Gastroesophageal sphincter (tissue), 3 donors: Measurements from ENCODE around the gene SH2B2.

Source experiments
- POLR2A ChIP-seq, 2 donors: fragments of 450-650 bp; IDR thresholded peaks; one replicate each; pipeline ENCODE4 v1.6.1; 2017; ENCODE audit warnings: antibody characterized with exemption in 2 of 2, mild to moderate bottlenecking in 2 of 2, moderate library complexity in 1 of 2
- POLR2AphosphoS5 ChIP-seq: sonication (generic); formaldehyde crosslinking; IDR thresholded peaks from one replicate; pipeline ENCODE4 v1.6.1; 2017; ENCODE audit warnings: antibody characterized with exemption
- TF ChIP-seq, protein P1 (sequence below), 4 experiments: fragments of 200-600 bp in 2 of 4; fragments of 450-650 bp in 2 of 4; sonication (generic) in 1 of 4; IDR thresholded peaks; one replicate each; pipeline ENCODE4 v1.5.1; 2017 to 2019; ENCODE audit warnings: antibody characterized with exemption in 4 of 4, mild to moderate bottlenecking in 2 of 4, moderate library complexity in 2 of 4

DNA sequence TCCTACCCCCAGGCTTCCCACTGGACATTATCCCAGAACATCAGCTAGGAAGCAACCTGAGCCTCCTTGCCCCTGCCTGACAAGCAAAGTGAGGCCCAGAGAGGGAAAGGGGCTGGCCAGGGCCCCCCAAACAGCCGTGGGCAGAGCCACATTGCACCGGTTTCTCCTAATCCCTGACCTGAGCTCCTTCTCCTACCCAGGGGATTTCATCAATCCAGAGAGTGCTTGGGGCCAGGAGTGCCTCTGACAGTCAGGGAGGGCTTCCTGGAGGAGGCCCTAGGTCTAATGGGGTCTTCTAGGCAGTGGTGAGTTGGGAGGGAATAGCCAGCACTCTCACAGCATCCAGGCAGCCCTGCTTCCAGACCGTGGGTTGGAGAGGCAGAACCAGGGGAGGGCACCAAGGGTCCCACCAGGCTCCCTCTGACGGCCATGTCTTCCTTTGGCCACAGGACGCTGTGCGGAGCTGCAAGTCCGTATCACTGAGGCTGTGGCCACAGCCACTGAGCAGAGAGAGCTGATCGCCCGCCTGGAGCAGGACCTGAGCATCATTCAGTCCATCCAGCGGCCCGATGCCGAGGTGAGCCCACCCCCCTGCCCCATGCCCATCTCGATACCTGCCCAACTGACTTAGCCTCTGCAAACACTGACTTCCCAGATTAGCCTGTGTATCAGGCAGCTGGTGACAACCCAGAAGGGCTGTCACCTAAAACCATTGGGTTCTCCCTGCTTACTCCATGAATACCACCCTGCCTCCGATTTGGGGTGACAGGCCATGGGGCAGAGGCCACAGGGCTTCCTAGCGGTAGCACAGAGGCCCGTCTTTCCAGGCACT, 13.5 kb upstream of the SH2B2 start:
- TF ChIP-seq, protein P1, sequence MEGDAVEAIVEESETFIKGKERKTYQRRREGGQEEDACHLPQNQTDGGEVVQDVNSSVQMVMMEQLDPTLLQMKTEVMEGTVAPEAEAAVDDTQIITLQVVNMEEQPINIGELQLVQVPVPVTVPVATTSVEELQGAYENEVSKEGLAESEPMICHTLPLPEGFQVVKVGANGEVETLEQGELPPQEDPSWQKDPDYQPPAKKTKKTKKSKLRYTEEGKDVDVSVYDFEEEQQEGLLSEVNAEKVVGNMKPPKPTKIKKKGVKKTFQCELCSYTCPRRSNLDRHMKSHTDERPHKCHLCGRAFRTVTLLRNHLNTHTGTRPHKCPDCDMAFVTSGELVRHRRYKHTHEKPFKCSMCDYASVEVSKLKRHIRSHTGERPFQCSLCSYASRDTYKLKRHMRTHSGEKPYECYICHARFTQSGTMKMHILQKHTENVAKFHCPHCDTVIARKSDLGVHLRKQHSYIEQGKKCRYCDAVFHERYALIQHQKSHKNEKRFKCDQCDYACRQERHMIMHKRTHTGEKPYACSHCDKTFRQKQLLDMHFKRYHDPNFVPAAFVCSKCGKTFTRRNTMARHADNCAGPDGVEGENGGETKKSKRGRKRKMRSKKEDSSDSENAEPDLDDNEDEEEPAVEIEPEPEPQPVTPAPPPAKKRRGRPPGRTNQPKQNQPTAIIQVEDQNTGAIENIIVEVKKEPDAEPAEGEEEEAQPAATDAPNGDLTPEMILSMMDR (IDR thresholded peaks at IDR 0.05), result no peak
- no peak for TF ChIP-seq POLR2A (IDR thresholded peaks at IDR 0.05)
- TF ChIP-seq POLR2AphosphoS5, result no peak
